Measurements from ENCODE around the gene STOML1.
"Not testable (repeated sequence)": the region's sequence is repeated elsewhere in the genome, so short reads cannot be mapped to it uniquely, and the experiment has no call there.

The STOML1 gene

DNA sequence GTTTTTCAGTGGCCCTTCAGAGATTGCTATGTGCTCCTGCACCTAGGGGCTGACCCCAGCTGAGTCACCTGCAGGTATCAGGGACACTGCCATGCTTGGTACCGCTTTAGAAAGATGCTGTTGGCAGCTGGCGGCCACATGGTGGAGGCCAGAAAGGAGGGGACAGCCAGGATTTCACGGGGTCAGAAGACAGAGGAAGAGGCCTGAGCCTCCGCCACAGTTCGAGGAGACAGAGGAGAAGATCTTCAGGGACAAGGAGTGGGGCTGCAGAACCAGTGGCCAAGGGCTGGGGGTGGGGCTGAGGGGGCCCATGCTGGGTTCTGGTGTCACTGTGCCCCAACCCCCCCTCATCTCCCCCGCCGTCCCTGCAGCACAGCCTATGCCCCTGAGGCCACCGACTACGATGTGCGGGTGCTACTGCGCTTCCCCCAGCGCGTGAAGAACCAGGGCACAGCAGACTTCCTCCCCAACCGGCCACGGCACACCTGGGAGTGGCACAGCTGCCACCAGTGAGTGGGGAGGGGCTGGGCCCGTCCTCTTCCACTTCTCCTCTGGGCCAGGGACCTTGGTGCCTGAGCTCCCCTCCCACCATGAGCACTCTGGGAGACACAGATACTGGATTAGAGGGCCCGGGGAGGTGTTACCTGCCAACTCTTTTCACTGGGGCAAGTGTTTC, 45.9 kb downstream of the STOML1 start:
- no peak for DNase-seq (ENCODE audit: low read depth)

DNA sequence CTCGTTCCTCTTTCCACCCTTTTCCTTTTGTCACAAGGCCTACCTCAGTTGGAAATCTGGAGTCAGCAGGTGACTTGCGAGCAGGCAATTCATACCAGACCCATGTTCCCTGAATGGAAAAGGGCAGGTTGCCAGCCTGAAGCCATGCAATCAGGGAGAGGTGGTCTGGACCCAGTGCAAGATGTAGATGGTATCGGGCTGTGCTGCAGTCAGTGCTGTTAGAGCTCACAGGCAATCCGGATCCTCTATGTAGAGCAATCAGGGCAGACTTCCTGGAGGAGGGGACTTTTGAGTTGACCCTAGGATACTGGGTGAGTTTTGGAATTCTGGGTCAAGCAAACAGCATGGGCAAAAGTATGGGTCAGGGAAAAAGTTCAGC, 47.0 kb downstream of the STOML1 start:
- no peak for DNase-seq (ENCODE audit: low read depth)

DNA sequence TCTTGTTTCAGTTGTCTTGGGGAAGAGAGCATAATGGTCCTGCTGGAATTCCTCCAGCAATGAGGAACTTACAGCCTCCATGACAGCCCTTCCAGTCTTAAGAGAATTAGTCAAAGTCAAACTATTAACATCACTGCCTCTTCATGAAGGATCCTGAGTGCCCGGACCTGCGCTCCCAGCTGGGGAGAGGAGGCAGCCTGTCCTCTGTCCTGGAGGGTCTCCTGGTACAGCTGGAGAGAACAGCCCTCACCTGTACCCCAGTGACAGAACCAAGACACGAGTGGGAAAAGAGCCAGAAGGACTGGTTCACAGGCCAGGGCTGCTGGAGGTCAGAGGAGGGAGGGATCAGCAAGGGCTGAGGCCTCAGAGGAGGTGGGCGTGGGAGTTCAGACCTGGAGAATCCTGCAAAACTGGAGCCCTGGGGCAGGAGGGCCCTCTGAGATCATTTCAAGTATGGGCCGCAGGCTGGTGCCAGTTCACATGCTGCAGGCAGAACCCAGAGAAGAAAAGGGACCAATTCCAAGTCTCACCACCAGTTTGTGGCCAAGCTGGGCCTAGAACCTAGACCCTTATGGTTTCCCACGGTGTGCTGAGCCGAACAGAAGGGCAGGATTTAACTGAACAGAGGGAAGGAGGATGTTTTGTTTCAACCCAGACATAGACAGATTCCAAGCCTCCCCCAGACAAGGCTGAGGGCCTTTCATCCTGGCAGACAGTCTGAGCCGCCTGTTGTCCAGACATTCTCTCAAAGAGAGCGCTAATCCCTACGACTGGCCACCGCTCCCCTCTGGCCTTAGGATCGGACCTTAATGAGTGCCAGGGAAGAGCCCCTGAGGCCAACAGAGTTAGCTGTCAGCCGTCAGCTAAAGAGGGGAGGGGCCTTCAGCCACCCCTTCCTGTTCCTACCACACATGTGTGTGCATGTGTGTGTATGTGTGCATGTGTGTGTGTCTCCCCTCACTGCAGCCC, 47.6 kb downstream of the STOML1 start:
- DNase-seq (ENCODE audit: low read depth): no peak

DNA sequence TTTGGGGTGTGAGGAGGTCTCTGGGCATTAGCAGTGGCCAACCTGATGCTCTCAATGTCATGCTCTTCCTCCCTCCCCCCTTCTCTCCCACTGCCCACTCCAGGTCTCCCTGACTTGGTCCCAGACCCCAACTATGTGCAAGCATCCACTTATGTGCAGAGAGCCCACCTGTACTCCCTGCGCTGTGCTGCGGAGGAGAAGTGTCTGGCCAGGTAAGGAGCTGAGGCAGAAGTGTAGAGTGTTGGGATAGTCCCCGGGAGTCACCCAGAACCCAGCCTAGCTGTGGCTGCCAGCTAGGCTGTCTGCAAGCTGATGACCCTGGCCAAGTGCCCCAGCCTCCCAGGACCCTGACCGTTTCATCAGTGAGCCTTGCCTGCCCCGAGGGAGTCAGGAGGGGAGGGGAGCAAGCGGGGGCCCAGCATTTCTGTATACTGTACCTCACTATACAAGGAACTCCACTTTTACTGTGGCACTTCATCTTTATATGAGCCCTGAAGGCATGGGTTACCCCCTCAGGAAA, 49.3 kb downstream of the STOML1 start:
- DNase-seq (ENCODE audit: low read depth): no peak

DNA sequence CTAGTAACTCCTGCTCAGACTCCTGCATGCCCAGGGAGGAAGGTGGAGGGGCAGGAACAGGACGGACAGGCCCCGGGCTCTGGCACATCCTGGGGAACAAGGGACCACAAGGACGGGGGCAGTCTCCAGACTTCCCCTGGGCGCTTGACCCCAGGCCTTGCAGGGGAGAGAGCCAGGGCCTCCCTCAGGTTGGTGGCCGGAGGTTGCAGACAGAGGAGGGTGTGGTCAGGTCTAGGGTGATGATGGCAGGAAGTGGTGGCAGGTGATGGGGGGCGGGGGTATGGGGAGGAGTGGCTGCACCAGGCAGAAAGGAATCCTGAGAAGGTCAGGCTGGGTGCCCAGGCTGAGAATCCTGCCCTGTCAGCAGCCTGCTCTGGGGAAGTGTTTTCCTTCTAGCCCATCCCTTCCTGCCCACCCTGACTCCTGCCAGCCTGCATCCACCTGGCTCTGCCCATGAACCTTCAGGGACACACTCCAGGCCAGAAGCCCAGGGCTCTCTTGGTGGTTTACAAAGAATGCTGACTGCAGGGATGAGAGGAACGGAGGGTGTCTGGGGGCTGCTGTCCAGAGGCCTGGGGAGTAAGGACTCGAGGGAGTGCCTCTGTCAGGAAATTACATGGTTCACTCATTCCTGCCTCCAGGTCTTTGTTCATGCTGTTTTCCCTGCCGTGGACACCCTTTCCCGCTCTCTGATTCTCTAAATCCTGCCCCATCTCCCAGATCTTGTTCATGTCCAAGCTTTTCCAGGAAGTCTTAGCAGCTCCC, 50.0 kb downstream of the STOML1 start:
- DNase-seq (ENCODE audit: low read depth): no peak

DNA sequence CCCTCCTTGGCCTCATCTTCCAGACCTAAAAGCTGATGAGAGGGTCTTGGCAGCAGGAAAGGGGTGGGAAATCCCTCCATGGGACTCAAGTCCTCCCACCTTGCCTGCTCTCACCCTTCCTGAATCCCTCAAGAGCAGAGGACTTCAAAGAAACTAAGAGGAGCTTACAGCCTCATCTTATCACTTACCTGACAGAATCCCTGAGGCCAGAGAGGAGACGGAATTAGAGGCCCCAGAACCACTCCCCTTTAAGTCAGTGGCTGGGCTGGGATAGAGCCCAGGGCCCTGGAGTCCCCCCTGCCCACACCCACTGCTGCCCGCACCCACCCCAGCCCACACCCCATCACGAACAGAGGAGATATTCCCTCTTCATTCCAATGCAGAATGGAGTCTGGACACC, 50.6 kb downstream of the STOML1 start:
- DNase-seq (ENCODE audit: low read depth): no peak

DNA sequence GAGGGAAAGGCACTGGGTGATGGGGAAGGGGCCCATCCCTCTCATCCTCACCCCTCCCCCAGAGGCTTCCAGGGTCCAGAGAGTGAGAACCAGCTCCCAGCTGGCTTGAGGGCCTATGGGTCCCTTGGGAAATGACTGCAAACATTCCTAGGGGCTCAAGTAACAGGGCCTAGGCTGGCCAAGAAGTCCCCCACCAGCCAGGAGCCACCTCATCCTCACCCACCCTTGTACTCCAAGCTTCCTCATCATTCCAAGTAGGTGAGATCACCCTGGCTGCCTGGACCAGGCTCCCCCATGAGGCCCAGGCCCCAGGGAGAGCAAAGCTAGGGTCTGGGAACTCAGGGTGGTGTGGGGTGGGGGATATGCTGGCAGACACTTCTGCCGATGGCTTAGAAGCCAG, 51.1 kb downstream of the STOML1 start:
- peak; percentile 88 for DNase-seq (ENCODE audit: low read depth)

DNA sequence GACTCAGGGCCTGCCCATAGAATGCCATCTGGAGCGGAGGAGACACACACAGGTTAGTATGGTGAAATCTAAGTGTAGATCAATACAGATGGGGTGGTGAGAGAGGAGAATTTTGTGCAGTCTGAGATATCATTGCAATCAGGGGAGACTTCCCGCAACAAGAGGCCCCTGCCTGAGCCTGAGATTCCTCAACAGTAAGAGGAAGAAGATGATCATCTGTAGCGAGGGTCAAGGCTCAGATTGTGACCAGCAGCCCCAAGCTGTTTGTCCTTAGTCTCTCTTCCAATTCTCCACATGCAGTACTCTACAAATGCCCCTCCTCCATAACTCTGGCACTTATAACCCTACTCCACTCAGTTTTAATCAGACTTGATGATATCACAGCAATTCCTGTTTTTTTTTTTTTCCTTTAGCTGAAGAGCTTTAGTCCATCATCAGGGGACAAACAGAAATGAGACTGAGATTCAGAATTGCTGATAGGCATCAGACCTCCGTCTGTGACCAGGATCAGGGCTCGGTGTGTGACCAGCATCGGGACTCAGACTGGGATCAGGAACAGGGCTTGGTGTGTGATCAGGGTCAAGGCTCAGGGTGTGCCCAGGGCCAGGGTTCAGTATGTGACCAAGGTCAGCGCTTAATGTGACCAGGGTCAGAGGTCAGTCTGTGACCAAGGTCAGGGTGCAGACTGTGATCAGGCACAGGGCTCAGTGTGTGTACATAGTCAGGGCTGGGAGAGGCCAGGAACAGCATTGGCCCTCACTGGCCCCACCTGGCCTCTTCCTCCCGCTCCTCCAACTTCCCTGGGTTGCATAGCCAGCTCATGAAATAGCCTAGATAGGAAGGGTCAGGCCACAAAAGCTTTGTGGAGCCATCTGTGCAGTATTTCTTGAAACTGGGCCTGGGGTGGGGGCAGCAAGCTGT, 51.8 kb downstream of the STOML1 start:
- no peak for DNase-seq (ENCODE audit: low read depth)

DNA sequence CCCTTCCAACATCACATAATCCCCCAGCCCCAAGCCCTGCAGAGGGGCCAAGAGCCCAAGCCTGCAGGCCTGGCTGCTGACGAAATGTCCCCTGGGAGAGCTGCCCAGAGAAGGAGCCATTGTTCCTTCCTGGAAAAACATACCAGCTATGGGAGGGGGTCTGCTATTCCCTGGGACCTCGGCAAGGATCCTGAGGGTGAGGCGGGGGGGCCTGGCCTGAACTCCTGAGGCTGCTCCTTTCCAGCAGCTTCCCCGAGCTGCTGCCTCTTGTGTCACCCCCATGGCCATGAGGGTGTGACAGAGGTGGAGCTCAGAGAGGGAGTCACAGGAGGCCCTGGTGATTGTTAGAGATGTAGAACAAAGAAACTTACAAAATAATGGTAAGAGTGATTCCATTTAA, 53.0 kb downstream of the STOML1 start:
- DNase-seq (ENCODE audit: low read depth): no peak

DNA sequence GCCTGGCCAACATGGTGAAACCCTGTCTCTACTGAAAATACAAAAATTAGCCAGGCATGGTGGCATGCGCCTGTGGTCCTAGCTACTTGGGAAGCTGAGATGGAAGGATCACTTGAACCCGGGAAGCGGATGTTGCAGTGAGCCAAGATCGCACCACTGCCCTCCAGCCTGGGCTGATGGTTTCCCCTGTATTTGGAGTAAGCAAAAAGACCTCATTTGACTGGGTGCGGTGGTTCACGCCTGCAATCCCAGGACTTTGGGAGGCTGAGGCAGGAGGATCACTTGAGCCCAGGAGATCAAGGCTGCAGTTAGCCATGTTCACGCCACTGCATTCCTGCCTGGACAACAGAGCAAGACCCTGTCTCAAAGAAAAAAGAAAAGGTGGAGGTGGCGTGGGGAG, 53.6 kb downstream of the STOML1 start:
- DNase-seq (ENCODE audit: low read depth): not testable (repeated sequence)

DNA sequence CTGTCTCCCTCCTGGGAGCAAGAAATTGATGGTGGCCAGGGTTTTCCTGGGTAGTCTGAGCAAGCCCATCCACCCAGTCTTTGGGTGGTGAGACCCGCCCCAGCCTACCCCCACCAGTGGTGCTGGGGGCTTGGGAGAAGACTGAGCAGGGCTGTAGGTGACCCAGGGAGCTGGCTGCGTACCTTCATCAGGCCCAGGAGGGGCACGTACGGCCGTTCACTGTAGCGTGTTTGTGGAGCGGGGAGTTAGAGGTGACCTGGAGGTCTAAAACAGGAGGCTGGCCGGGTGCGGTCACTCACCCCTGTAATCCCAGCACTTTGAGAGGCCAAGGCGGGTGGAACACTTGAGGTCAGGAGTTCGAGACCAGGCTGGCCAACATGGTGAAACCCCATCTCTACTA, 54.4 kb downstream of the STOML1 start:
- no peak for DNase-seq (ENCODE audit: low read depth)

DNA sequence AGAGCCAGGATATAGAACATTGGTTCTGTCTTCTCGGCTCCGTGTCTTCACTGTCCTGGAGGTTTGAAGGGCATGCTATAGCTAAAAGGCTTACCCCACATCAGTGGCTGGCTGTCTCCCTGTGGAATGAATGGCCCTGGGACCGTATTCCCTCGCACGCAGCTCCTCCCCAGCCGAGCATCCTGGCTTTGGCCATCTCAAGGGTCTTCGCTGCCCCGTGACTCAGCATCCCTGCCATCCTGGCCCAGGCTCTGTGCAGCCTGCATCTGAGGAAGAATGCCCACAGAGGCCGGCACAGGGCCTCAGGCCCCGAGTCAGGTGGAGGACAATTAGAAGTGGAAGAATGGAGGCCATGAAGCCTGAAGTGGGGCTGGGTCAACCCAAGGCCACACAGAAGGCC, 54.8 kb downstream of the STOML1 start:
- no peak for DNase-seq (ENCODE audit: low read depth)

DNA sequence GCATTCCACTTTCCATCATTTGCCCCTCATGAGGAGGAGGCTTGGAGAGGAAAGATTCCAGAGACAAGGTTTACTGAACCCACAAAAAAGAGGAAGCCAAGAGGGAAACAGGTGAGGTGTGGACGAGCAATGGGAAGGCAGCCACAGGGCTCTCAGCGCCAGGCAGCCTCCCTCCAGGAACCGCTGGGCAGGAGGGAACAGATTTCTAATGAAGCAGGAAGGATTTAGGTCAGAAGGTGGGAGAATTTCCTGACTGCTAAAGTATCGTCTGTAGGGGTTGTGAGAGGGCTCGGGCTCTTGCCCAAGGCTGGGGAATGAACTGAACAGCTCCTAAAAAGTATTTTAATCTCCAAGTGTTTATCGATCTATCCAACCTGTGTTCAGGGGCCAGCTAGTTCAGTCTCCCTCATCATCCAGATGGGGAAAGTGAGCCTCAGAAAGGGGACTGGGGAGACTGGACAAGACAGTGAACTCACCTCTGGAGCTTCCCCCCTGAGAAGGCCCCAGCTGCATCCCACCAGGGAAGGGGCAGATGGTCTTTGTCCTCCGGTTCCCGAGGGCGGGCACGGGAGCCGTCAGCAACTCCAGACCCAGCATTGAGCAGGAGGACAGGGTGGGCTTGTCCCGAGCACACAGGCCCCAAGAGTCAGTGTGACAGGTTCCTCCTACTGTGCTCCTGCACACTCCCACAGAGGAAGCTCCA, 55.4 kb downstream of the STOML1 start:
- no peak for DNase-seq (ENCODE audit: low read depth)

DNA sequence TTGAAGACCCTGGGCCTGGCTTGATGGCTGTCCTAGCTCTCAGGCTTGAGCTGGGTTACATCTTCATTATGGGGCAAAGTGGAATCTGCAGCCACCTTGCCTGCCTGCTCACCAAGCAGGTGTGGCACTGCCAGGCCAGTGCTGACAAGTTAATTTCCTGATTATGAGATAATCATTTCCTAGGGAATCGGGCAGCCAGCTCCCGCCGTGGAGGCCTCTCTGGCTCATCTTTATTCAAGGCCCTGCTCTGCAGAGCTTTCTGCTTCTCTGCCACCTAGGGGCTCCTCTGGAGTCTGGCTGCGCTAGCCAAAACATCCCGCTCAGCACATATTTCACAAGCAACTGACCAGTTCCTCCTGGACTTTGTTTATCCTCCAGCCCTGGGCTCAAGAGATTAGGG, 55.9 kb downstream of the STOML1 start:
- DNase-seq (ENCODE audit: low read depth): peak; percentile 46

DNA sequence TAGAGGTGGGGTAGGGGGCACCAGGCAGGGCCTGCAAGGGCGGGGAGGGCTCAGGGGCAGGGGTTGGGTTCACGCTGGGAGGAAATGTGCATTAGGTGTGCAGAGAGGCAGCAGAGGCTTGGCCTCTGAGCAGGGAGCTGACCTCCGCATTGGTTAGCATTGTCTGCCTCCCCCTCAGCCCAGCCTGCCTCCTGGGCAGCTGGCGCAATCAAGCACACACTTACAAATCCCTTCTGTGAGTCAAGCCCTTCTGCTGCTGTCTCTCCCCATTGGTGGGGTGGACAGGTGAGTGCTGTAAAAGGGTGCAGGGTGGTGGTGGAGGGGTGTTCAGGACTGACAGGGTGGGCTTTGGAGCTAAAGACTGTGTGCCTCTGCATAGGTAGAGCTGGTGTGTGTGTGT, 56.5 kb downstream of the STOML1 start:
- DNase-seq (ENCODE audit: low read depth): no peak

DNA sequence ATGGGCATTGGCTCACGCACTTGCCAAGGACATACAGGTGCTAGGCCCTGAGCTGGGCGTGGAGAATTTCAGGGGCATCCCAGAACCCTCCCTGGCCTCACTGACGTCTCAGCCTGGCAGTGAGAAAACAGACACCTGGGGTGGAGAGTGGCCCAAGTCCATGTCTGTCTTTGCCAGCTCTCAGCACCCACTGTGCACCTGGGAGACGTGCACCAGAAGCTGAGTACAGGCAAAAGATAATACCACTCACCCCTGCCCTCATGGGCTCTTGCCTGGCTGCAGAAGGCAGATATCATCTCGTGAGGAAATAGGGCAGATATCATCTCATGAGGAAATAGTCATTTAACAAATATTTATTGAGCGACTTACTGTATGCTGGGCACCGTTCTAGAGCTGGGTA, 57.8 kb downstream of the STOML1 start:
- no peak for DNase-seq (ENCODE audit: low read depth)

DNA sequence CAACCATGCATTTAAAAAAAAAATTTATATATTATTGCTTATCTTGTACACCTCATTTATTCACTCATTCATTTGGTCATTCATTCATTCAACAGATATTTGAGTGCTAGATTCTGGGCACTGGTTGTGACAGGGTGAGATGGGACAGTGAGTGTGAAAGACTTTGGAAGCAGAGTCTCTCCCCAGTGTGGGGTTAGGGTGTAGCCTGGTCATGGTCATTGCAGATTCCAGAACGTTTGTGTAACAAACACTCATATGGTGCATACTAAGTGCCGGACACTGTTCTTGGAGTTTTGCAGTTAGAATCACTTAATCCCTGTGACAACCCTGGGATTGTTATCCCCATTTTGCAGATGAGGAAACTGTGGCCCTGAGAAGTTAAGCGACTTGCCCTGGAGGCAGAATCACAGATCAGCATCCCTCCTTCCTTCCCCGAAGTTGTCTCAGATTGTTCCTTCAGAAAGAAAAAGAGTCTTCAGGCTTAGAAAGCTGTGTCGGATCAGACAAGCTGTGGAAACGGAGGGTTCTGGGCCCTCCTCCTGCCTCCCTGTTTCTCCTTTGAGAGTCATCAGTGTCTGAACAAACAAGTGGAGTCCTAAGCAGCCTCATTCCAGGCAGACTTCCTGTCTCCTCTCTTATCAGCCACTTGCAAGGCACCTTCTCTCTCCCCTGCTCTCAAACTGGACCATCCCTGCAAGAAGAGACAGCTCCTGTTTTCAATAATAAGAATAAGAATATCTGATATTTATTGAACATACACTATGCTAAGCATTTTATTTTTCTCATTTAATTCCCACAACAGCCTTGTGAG, 59.5 kb downstream of the STOML1 start:
- DNase-seq (ENCODE audit: low read depth): no peak

DNA sequence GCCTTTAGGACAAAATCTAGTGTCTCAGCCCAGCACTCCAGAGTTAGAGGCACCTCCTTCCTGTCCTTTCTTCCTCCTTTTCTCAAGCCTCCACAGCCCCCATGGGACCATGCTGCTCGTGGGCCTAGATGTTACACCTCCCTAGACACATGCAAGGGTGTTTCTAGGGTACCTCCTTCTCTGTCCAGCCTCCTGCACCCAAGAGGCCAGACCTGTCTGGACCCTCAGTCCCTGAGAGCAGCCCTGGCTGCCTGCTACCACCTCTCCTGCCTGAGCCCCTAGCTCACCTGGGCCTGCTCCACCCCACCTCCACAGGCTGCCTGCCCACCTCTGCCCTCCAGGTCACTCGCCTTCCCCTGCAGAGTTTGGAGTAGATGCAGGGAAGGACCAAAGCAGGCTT, 60.7 kb downstream of the STOML1 start:
- DNase-seq (ENCODE audit: low read depth): no peak

DNA sequence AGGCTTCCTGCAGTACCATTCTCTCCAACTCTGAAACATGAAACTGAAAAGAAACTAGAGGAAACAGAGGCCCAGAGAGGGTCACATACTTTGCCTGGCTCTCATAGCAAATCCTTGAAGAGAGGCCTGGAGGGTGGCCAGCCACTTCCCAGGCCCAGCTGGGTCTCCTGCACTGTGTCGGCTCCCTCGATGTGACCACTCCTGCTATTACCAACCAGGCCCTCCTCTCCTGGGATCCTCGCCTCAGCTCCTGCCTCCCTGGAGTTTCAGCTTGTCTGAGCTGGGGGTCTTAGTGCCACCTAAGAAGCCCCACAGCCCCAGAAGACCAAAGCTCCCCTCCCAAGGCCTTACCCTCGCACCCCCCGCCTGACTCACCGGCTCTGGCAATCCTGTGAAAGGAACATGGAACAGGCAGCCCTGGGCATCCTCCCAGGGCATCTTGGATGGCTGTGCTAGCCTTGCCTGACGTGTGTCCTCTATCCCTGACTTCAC, 61.3 kb downstream of the STOML1 start:
- peak; percentile 92 for DNase-seq (ENCODE audit: low read depth)

DNA sequence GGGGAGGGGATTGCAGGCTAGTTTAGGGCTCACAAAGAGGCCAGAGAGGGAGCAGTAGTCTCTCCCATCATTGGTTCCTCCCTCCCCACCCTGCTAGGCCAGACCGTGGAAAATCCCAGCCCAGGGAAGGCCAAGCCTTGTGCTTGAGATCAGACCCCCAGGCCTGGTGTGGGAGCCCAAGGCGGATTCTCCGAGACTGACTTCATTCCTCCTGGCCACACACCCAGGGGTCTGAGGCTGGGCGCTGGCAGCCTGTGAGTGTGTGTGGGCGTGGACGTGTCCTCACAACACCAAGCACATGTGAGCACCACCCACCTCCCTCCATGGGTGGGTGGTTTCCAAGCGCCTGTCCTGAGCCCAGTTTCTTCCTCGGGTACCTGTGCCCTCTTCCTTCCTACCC, 61.7 kb downstream of the STOML1 start:
- DNase-seq (ENCODE audit: low read depth): peak; percentile 82

Data from fibroblast of gingiva (primary cell).